GM12873 (cell line): ENCODE results near the gene SMIM35.

Experiments used
- TF ChIP-seq, protein P1 (sequence below): IDR thresholded peaks from 2 replicates; pipeline ENCODE4 v1.5.1; 2012; ENCODE audit warnings: low read depth, mild to moderate bottlenecking, moderate library complexity, low read length, control low read depth; ENCODE audit not compliant: insufficient read depth; ENCODE audit errors: missing control alignments

The SMIM35 gene

DNA sequence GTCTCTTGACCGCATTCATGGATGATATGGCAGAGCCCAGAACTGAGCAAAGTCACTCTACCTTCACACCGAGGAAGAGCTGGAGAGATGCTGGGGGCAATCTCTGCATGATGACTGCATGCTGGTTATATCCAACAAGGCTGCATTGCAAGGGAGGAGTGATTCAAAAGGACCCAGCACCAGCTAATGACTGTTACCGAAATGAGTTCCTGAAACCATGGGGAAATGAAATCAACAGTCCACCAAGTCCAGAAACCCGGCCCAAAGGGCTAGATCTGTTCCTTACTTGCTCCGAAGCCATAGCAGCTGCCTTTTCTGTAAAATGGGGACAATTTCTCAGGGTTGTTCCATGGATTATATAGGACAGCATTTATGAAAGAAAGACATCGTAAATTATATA lies 1.2 kb upstream of the SMIM35 start:
- TF ChIP-seq, protein P1, sequence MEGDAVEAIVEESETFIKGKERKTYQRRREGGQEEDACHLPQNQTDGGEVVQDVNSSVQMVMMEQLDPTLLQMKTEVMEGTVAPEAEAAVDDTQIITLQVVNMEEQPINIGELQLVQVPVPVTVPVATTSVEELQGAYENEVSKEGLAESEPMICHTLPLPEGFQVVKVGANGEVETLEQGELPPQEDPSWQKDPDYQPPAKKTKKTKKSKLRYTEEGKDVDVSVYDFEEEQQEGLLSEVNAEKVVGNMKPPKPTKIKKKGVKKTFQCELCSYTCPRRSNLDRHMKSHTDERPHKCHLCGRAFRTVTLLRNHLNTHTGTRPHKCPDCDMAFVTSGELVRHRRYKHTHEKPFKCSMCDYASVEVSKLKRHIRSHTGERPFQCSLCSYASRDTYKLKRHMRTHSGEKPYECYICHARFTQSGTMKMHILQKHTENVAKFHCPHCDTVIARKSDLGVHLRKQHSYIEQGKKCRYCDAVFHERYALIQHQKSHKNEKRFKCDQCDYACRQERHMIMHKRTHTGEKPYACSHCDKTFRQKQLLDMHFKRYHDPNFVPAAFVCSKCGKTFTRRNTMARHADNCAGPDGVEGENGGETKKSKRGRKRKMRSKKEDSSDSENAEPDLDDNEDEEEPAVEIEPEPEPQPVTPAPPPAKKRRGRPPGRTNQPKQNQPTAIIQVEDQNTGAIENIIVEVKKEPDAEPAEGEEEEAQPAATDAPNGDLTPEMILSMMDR = no peak

DNA sequence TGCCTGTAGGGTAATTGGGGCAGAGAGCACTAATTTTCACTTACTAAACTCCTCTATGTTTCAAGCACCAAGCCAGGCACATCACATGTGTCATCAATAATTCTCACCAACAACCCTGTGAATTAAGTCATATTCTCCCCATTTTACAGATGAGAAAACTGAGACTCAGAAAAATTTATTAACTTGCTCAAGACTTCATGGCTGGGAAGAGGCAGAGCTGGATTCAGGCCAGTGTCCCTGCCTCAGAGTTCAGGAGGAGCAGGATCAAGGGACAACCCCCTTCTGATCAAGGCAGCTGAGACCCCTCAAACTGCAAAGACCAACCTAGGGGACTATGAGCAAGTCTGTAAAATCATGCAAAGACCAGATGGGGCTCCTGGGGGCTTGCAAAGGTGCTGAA lies 2.1 kb downstream of the SMIM35 start:
- TF ChIP-seq, protein P1 = no peak

DNA sequence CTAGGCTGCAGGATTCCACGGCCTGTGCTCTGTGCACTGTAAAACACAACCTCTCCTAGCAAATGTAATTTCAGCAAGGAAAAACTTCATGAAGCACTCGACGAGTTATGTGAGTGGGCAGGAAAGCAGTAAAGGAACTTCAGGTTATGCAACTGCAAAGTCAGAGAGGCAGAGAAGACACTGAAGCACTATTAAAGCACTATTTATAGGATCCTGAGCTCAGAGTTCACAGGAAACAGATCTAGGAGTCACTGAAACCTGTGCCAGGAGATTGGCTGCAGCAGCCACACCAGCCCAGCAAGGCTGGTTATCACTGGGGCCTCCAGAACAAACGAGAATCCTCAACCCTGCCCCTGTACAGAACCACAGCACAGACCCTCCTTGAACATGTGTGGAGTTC lies 2.5 kb downstream of the SMIM35 start:
- TF ChIP-seq, protein P1 = no peak

DNA sequence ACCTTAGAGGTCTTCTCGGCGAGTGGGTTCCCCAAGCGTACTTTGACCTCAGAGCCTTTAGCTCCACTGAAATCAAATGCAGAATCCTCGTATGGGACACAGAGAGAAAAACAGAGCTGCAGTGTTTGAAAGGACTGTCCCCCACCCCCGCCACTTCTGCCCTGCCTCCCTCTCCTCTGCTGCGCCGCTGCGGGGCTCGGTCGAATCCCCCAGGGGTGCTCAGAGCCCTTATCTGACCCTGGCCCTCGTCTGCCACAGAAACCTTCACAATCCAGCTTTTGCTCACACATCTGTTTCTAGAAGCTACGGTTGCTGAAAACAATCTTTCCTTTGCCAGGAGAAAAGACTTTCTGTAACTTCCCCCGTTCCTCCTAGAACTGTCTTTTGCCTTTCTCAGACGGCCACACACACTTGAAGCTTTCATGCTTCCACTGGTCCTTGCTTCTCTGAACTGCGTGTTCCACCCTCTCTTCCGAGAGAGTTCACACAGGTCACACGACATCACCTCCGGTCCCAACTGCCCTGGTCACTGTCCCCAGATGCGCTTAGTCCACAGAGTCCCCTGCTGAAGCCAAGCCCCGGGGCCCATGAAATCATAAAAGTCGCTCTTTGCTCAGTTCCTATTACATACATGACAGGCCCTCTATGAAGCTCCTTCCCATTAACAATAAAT lies 3.7 kb downstream of the SMIM35 start:
- TF ChIP-seq, protein P1 = no peak

DNA sequence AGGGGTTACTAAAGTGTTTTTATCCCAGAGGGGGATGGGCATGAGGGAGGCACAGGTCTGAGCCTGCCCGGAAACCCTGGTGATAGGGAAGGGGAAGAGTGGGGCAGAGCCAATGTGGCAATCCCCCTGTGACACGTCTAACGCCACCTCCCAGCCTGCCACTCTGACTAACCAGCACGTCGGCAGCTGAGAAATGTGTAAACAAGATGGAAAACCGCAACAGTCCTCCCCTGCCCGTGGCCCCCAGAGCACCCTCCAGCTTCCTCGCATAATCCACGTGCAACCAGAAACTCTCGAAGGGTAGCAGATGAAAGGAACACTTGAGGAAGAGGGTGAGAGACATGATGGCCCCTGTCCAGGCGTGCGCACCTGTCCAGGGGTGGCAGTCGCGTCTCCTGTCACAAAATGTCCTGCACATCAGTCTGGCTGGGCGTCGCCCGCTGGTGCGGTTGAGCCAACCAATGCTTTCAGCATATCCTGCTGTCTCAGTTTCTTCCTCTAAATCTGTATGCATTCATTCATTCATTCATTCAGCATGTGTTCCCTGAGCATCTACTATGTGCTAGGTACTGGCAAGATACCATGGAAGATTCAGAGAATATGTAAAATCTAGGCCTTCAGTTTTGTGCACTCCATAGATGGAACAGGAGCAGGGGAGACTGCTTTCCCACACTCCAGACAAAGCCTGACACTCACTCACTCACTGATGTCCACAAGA lies 5.4 kb downstream of the SMIM35 start:
- TF ChIP-seq, protein P1 = no peak

DNA sequence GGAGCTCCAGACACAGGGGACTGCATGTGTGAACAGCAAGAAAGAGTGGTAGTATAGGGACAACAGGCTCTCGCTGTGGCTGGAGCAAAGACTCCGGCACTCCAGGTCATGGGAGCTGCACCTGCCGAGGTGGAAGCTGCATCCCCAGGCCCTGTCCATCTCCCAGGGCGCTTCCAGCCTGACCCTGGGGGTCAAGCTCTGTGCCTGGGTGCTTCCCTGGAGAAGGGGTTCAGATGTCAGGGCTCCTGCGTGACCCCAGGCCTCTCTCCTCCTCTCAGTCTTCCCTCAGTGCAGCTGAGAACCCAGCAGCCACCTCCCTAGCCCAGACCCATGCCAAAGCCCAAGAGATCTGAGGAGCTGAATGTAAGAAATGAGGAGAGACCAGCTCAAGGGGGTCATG lies 6.5 kb downstream of the SMIM35 start:
- TF ChIP-seq, protein P1 = no peak

DNA sequence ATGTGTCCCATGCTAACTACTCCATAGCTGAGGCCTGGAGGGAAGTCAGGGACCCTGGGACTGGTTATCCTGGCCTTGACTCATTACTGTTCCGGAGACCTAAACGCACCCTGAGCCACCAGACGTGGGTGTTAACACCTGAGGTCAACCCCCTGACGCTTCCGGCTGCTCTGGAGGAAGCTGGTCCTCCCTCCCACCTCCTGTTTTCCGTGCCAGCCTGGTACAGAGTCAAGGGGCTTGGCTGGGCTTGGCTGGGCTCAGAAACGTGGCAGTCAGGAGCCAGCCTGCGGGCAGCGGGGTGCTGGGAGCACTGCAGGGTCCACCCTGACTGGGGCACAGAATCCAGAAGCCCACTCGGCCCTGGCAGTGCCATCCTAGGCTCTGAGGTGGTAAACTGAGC lies 7.3 kb downstream of the SMIM35 start:
- TF ChIP-seq, protein P1 = no peak
